OCI-LY7 (cell line): ENCODE results near the gene HOGA1. TPM values are rescaled to one million over a fixed set of nuclear protein-coding genes. Genes with fewer than 3 reads are reported as not detected.
A peak's percentile ranks its signal among the peaks of the same experiment; 100 is the strongest.

ENCODE experiments used
- BruUV-seq: library from RNA; stranded (reverse); fragments of 400-500 nt; replicated peaks from 2 replicates; lab custom pipeline; 2021; lab: Mats Ljungman, UMichigan
- CTCF ChIA-PET: fragments of 300-600 bp; sonication (Branson Sonifier 250); formaldehyde crosslinking; loops from one replicate; lab custom pipeline; 2022; ENCODE audit warnings: antibody characterized with exemption; ENCODE audit not compliant: unreplicated experiment; lab: Charles Lee
- POLR2A ChIA-PET: fragments of 300-600 bp; sonication (Branson Sonifier 250); formaldehyde crosslinking; loops from one replicate; lab custom pipeline; 2022; ENCODE audit warnings: antibody characterized with exemption; lab: Charles Lee
- DNase-seq: peaks from one replicate; pipeline ENCODE4 v3.0.0-alpha.2; 2015; ENCODE audit warnings: low spot score
- H2AFZ ChIP-seq: fragments of 200-600 bp; sonication (generic), shearing (Covaris generic); 2 replicates; pipeline ENCODE4 v1.6.1; 2014; ENCODE audit warnings: mild to moderate bottlenecking, antibody characterized with exemption, low read length, moderate library complexity
- H3K27ac ChIP-seq: fragments of 200-600 bp; sonication (generic); 2 replicates; pipeline ENCODE4 v1.5.1; 2014; ENCODE audit warnings: mixed run types, low read depth, mild to moderate bottlenecking, moderate library complexity, low read length, inconsistent platforms; ENCODE audit not compliant: poor library complexity, severe bottlenecking
- H3K36me3 ChIP-seq: fragments of 200-600 bp; sonication (generic); 2 replicates; pipeline ENCODE4 v1.6.1; 2014; ENCODE audit warnings: mild to moderate bottlenecking, antibody characterized with exemption, low read length, moderate library complexity, mixed read lengths; ENCODE audit not compliant: insufficient read depth
- H3K4me1 ChIP-seq: fragments of 200-600 bp; sonication (generic); 2 replicates; pipeline ENCODE4 v1.5.1; 2014; ENCODE audit warnings: mild to moderate bottlenecking, low read length; ENCODE audit not compliant: insufficient read depth, poor library complexity, severe bottlenecking
- H3K4me2 ChIP-seq: fragments of 200-600 bp; sonication (generic); 2 replicates; pipeline ENCODE4 v1.6.1; 2014; ENCODE audit warnings: mild to moderate bottlenecking, low read length
- H3K4me3 ChIP-seq: fragments of 200-600 bp; sonication (generic); 2 replicates; pipeline ENCODE4 v1.5.1; 2014; ENCODE audit warnings: mild to moderate bottlenecking, low read depth, low read length; ENCODE audit not compliant: poor library complexity, severe bottlenecking
- H3K79me2 ChIP-seq: fragments of 200-600 bp; sonication (generic); 2 replicates; pipeline ENCODE4 v1.6.1; 2016; ENCODE audit warnings: low read depth, mild to moderate bottlenecking, low read length, moderate library complexity, mixed read lengths; ENCODE audit not compliant: insufficient read depth
- H3K9me2 ChIP-seq: fragments of 200-600 bp; sonication (generic); 2 replicates; pipeline ENCODE4 v1.6.1; 2016; ENCODE audit warnings: mild to moderate bottlenecking, low read length, mixed read lengths; ENCODE audit not compliant: insufficient read depth
- H3K9me3 ChIP-seq: fragments of 200-600 bp; sonication (generic); 2 replicates; pipeline ENCODE4 v1.6.1; 2014; ENCODE audit warnings: mild to moderate bottlenecking, mixed run types, low read length, mixed read lengths
- H4K20me1 ChIP-seq: fragments of 200-600 bp; sonication (generic); 2 replicates; pipeline ENCODE4 v1.6.1; 2014; ENCODE audit warnings: mild to moderate bottlenecking, antibody characterized with exemption, low read length, moderate library complexity, mixed read lengths; ENCODE audit not compliant: insufficient read depth
- CTCF ChIP-seq: fragments of 200-600 bp; sonication (generic); conservative IDR thresholded peaks from 2 replicates; pipeline ENCODE4 v1.5.1; 2014; ENCODE audit warnings: mild to moderate bottlenecking, antibody characterized with exemption, low read length, moderate library complexity, mixed read lengths
- EZH2phosphoT487 ChIP-seq: fragments of 200-600 bp; sonication (generic); IDR thresholded peaks from 2 replicates; pipeline ENCODE4 v1.6.1; 2018; ENCODE audit warnings: low read depth, borderline replicate concordance, mild to moderate bottlenecking, mixed run types, antibody characterized with exemption, low read length, moderate library complexity, mixed read lengths
- intact Hi-C: fragments of 100-400 bp; cut with micrococcal nuclease; formaldehyde crosslinking; loops from one replicate; pipeline ENCODE4 v1.10.0; 2022; ENCODE audit not compliant: unreplicated experiment
- total RNA-seq, 2 experiments: library from RNA; depleted of rRNA in 1 of 2; stranded (reverse); fragments of >200 nt in 1 of 2; shearing (Covaris generic) in 1 of 2; gene quantifications; 2 replicates each; pipeline ENCODE4 v1.2.3, GENCODE V29; 2014 to 2022

HOGA1 gene
- total RNA-seq, 2 experiments from 2014 or later: 0.25 TPM; not detected in 1

- H3K79me2 ChIP-seq: no peaks in the 10 kb centered on the region
- H3K36me3 ChIP-seq: no peaks in the 10 kb centered on the region
- no peaks in the 10 kb centered on the region for H3K9me3 ChIP-seq
- DNase-seq: no peak
- H2AFZ ChIP-seq: no peak overlapping the region
- no peaks in the 10 kb centered on the region for H4K20me1 ChIP-seq
- H3K9me2 ChIP-seq: no peaks in the 10 kb centered on the region
- no peaks in the 10 kb centered on the region for H3K4me1 ChIP-seq
- no peak overlapping the region for H3K27ac ChIP-seq
- no peak overlapping the region for H3K4me3 ChIP-seq
- CTCF ChIA-PET: no interaction called here
- TF ChIP-seq EZH2phosphoT487: no peak
- TF ChIP-seq CTCF: no peak
- no TSS peak for BruUV-seq
- H3K4me2 ChIP-seq: no peak overlapping the region
- intact Hi-C loops: no loop called here
- POLR2A ChIA-PET: no interaction called here
These were observed 729 bp downstream of the HOGA1 start for GRCh38 chr10:97584798-97585438.

GRCh38 chr10:97585439-97585811, 1.2 kb downstream of the HOGA1 start:
- Histone ChIP-seq H3K9me3 (no peaks in the 10 kb centered on the region), H3K9me2 (no peaks in the 10 kb centered on the region), H3K4me1 (no peaks in the 10 kb centered on the region), H3K27ac (no peak overlapping the region), H4K20me1 (no peaks in the 10 kb centered on the region), H2AFZ (no peak overlapping the region), H3K79me2 (no peaks in the 10 kb centered on the region), H3K36me3 (no peaks in the 10 kb centered on the region), H3K4me2 (no peak overlapping the region), H3K4me3 (no peak overlapping the region)
- intact Hi-C loops: no loop called here
- DNase-seq: no peak
- CTCF ChIA-PET: no interaction called here
- POLR2A ChIA-PET: no interaction called here
- TF ChIP-seq EZH2phosphoT487 (no peak), CTCF (no peak)
- no TSS peak for BruUV-seq

- CTCF ChIA-PET: no interaction called here
- intact Hi-C loops: no loop called here
- Histone ChIP-seq H3K4me1 (peaks cover 15% of the 10 kb centered on the region), H3K36me3 (no peaks in the 10 kb centered on the region), H3K9me3 (no peaks in the 10 kb centered on the region), H3K27ac (no peak overlapping the region), H3K9me2 (no peaks in the 10 kb centered on the region), H4K20me1 (no peaks in the 10 kb centered on the region), H3K4me3 (no peak overlapping the region), H2AFZ (0 out of 2 replicates have a peak overlapping the region, but pooled peaks have one; percentile 21), H3K4me2 (no peak overlapping the region), H3K79me2 (no peaks in the 10 kb centered on the region)
- DNase-seq: no peak
- POLR2A ChIA-PET: interaction anchor here (0.7 kb wide), 1 partner anchor 41 kb away, joined by 3 read pairs; no protein-coding TSS in a partner anchor
- no peak for TF ChIP-seq CTCF
- TF ChIP-seq EZH2phosphoT487: no peak
- no TSS peak for BruUV-seq
These were observed 3.0 kb downstream of the HOGA1 start for GRCh38 chr10:97587183-97587582.
